Bone marrow (tissue), 2 donors: ENCODE results near the gene C11orf52.

Source experiments
- DNase-seq, 2 donors: peaks; one replicate each; lab custom pipeline; 2025; lab: John Stamatoyannopoulos, UW

The C11orf52 gene

GRCh38 chr11:111939836-111940604, 21.3 kb downstream of the C11orf52 start:
- DNase-seq = no peak

- no peak for DNase-seq
These were observed 23.2 kb downstream of the C11orf52 start for GRCh38 chr11:111941963-111942362.

DNA sequence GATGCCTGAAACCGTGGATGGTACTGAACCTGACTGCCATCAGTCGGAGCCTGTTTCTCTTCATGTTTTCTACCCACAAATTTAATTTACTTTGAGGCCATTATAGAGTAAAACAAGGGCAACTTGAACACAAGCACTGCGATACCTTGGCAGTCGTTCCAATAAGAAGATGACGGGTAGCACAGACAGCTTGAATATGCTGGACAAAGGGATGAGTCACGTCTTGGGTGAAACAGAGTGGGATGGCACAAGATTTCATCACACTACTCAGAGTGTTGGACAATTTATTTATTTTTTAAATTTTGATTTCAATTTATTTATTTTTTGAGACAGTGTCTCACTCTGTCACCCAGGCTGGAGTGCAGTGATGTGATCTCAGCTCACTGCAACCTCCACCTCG, 24.1 kb downstream of the C11orf52 start:
- DNase-seq = no peak

DNA sequence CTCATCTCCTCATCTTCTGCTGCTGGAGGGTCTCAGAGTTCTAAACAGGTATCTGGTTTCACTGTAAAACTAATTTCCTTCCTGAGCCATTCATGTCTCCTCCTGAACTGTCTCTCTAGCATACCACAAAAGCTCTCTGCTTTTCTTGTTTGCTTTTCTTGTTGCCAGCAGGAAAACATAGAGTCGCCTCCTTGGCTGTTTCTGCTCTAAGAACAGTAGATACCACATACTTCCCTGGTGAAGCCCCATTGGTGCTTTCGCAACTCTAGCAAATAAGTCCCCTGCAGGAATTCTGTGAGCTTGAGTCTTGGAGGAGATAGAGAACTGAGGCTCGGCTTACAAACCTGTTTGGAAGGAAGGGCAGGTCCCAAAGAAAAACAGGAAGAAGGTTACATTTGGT, 25.4 kb downstream of the C11orf52 start:
- DNase-seq = no peak

DNA sequence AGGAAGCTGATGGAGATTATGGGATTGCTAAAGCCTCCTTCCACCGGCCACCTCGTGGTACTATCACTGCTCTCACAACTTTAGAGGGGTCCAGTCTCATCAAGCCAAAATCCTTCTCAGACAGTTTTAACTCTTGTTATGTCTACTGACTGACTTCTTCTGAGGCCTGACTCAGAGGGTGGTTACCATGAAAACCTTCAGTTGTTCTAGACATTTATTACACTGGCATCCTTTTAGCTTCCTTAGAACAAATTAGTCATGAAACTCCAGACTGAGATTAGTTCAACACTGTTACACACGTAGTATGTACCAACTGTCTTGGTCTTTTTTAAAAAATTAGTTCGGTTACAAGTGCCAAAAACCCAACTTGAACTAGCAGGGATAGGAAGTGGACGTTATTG, 25.9 kb downstream of the C11orf52 start:
- DNase-seq = peak in 1 of 2 donors; percentile 25

GRCh38 chr11:111945198-111945597, 26.5 kb downstream of the C11orf52 start:
- no peak for DNase-seq

DNA sequence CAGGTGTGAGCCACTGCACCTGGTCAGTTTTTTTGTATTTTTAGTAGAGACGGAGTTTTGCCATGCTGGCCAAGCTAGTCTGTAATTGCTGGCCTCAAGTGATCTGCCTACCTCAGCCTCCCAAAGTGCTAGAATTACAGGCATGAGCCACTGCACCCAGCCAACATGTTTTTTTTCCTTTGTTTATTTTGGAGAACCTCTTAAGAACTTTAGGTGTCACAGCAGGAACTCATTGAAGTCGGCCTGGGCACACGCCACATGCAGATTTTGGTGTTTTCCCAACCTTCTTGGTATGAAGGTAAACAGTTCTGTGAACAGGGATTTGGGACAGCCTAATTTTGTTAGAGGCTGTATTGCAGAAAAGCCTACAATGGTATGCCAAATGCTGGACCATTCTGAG, 27.8 kb downstream of the C11orf52 start:
- DNase-seq = no peak

- DNase-seq = no peak
These were observed 28.4 kb downstream of the C11orf52 start for GRCh38 chr11:111947143-111947542.

DNA sequence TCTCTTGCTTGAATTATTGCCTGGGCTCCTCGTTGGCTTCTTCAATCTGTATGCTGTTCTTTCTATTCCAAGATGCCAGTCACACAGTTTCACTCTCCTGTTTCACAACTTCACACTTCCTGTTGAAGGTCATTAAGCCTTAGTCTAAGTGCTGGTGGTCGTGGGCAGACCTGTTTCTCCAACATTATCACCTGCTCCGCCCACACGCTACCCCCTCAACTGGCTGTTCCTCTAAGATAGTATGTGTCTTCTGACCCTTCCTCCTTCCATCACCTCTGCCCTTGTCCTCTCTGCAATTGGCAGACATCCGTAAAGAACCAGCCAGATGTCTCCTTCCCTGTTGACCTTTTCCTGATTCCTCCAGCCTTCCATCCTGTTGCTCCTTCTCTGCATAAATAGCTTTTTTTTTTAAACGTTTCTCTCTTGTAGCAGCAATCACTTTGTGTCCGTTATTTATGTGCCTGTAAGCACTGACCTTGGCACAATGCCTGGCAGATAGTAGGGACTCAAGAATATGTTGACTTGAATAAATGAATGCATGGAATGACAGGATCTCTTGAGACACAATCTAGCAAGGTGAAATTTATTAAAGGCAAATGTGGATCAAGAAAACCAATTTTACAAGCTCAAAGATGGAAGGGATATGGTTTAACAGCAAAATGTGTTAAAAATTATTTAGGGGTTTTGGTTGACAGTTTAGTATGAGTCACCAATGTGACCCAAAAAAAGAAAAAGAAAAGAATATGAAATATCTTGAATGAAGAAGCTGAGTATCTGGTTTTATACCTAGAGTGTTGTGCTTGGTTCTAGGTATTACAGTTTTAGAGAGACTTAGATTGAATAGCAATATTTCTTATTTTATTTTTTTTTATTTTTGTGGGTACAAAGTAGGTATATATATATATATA, 31.1 kb downstream of the C11orf52 start:
- no peak for DNase-seq

GRCh38 chr11:111951565-111951964, 32.9 kb downstream of the C11orf52 start:
- no peak for DNase-seq

DNA sequence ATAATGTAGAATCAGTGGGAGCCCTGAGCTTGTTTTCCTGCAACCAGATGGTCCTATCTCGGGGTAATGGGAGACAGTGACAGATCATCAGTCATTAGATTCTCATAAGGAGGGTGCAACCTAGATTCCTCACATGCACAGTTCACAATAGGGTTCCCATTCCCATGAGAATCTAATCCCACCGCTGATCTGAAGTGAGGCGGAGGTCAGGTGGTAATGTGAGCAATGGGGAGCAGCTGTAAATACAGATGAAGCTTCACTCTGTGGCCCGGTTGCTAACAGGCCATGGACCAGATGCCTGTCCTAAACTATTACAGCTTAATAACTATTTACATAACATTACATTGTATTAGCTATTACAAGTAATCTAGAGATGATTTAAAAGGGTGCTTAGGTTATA, 35.4 kb downstream of the C11orf52 start:
- DNase-seq = no peak

GRCh38 chr11:111957663-111958444, 39.1 kb downstream of the C11orf52 start:
- DNase-seq = no peak

DNA sequence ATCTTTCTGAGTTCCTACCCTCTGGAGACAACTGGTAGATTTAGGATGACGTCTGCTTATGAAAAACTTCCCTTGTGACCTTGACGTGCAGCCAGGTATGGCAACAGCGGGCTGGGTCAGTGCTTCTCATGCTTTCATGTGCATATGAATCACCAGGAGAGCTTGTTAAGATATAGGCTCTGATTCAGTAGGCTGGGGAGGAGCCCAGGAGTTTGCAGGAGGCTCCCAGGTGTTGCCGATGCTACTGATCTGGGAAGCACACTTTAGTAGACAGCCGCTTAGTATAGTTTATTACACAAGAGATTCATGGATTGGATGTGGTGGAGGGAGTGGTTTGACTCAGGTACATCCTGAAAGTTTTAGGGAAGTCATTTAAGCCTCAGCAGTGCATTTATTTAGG, 42.2 kb downstream of the C11orf52 start:
- no peak for DNase-seq

- no peak for DNase-seq
These were observed 42.9 kb downstream of the C11orf52 start for GRCh38 chr11:111961389-111962300.

DNA sequence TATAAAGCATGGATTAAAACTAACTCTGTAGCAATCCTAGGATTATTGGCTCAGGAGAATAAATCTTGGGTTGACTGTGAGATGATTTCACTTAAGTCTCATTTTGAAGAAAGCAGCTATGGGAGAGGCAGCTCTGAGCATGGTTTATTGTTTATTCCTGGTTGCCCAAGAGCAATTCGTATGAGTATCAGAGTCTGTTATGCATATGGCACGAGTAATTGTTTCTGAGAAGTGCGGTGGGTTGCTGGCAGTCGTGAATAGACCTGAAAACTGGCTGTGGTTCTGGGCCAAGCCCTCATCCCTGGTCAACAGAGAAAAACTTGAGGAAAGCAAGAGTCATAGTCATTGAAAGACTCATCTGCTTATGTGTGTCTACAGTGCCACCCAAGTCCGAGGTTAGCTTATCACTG, 45.2 kb downstream of the C11orf52 start:
- no peak for DNase-seq

- DNase-seq = no peak
These were observed 48.0 kb downstream of the C11orf52 start for GRCh38 chr11:111966678-111967077.

DNA sequence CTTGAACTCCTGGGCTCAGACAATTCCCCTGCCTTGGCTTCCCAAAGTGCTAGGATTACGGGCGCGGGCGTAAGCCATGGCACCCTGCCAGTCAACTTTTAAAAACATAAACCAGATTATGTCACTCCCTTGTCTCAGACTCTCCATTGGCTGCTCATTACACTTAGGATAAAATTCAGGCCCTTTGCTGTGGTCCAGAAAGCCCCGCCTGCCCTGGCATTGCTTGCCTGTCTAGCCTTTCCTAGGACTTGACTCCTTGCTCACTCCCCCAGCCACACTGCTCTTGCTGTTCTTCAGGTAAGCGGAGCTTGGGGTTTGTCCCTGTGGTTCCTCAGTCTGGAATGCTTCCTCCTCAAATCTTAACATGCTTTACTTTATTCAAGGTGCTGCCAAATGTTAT, 48.9 kb downstream of the C11orf52 start:
- DNase-seq = no peak

GRCh38 chr11:111969344-111969743, 50.6 kb downstream of the C11orf52 start:
- DNase-seq = no peak

- no peak for DNase-seq
These were observed 55.7 kb downstream of the C11orf52 start for GRCh38 chr11:111974446-111974845.

- DNase-seq = no peak
These were observed 56.5 kb downstream of the C11orf52 start for GRCh38 chr11:111975076-111975806.
